GM18507 (cell line): ENCODE data around the gene C1orf159.
"Not testable (repeated sequence)": the region's sequence is repeated elsewhere in the genome, so short reads cannot be mapped to it uniquely, and the experiment has no call there.

Experiments used
- DNase-seq: peaks from one replicate; pipeline ENCODE4 v3.0.0; 2011; ENCODE audit warnings: low read depth; ENCODE audit not compliant: insufficient read length; ENCODE audit errors: extremely low spot score
- FAIRE-seq: peaks from 2 replicates; lab custom pipeline; 2011; peaks lifted over from hg19 to GRCh38; lab: Jason Lieb, UNC

Gene C1orf159

GRCh38 chr1:1099506-1100183 is 16.2 kb downstream of the C1orf159 start:
- FAIRE-seq (no peak), DNase-seq (no peak)

GRCh38 chr1:1098681-1099421 is 17.0 kb downstream of the C1orf159 start:
- FAIRE-seq = peak; percentile 70

DNA sequence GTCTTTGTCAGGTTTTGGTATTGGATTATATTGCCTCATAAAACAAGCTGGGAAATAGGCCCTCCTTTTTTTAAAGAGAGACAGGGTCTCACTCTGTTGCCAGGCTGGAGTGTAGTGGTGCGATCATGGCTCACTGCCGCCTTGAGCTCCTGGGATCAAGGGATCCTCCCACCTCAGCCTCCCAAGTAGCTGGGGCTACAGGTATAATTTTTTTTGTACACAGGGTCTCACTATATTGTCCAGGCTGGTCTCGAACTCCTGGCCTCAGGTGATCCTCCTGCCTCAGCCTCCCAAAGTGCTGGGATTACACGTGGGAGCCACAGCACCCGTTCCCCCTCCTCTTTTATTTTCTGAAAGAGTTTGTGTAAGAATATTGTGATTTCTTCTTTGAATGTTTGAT is 19.8 kb downstream of the C1orf159 start:
- FAIRE-seq, DNase-seq: not testable (repeated sequence)

More at GRCh38 chr1:1098681-1099421, 17.0 kb downstream of the C1orf159 start:
- DNase-seq = no peak

- FAIRE-seq (no peak), DNase-seq (no peak)
Measured at GRCh38 chr1:1094981-1095380, 20.9 kb downstream of the C1orf159 start.

- FAIRE-seq (no peak), DNase-seq (no peak)
Measured at GRCh38 chr1:1093610-1093943, 22.3 kb downstream of the C1orf159 start.

GRCh38 chr1:1092894-1093609 is 22.8 kb downstream of the C1orf159 start:
- no peak for DNase-seq
- FAIRE-seq = no peak

DNA sequence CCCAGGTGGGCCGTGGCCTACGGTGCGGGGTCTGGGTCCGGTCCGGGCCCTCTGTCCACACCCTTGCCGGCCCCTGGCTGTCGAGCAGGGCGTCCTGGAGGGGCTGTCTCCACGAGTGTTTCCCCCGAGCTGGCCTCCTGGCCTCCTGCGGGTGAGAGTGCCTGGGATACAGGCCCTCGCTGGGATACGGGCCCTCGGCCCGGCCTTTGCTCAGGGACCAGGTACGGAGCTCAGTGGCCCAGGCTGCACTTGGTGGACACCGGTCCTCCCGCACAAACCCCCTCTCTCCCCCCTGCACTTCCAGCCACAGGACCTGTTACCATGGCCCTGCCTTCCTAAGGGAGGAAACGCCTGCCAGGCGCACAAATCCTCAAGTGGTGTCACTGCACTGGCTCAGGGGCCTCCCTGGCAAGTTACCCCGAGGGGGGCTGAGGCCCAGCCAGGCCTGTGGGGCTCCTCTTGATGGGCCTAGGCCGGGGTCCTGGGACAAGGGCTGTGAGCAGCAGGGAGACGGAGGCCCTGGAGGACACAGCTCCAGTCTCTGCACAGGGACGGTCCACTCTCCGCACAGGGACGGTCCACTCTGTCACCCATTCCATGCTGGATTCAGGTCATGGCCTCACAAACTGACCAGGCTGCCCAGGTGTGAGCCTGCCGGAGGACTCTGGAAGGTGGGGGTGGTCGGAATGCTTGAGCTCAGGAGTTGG is 23.6 kb downstream of the C1orf159 start:
- no peak for FAIRE-seq
- no peak for DNase-seq

GRCh38 chr1:1091344-1092148 is 24.3 kb downstream of the C1orf159 start:
- DNase-seq (no peak), FAIRE-seq (no peak)

DNA sequence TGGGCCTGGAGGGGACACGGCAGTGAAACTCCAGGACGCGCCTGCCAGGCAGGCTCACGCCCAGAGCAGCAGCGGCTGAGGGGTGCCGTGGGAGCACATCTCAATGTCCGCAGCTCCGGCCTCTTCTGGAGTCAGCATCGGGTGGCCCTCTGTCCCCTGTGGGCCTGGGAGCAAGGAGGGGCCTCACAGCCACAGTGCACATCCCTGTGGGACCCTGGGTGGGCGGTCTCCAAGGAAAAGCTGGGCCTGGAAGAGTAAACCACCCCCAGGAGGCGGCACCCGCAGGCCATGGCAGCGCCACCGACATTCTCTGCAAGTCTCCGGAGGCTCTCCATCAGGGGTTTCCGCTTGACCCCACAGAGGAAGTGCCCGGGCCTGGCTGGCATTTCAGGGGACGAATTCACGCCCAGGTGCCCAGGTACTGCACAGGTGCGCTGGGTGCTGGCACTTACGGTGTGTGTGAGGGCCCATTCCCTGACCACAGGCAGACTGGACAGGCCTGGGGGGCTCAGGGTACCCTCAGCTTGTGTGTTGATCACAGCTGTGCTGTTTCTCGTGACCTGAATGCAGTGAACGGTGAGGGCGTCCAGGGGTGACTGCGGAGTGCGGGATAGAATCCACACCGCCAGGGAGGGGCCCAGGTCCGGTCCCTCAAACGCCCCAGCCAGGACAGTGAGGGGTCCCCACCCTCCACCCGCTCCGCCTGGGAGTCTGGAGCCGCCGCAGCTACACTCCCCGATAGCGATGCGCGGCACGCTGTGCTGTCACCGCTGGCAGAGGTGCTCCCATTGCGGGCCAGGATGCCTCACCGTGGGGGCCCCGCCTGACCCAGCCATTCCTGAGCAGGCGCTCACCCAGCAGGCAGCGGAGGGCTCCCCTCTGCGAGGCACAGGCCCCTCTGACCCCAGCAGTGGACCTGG is 25.2 kb downstream of the C1orf159 start:
- FAIRE-seq = no peak

DNA sequence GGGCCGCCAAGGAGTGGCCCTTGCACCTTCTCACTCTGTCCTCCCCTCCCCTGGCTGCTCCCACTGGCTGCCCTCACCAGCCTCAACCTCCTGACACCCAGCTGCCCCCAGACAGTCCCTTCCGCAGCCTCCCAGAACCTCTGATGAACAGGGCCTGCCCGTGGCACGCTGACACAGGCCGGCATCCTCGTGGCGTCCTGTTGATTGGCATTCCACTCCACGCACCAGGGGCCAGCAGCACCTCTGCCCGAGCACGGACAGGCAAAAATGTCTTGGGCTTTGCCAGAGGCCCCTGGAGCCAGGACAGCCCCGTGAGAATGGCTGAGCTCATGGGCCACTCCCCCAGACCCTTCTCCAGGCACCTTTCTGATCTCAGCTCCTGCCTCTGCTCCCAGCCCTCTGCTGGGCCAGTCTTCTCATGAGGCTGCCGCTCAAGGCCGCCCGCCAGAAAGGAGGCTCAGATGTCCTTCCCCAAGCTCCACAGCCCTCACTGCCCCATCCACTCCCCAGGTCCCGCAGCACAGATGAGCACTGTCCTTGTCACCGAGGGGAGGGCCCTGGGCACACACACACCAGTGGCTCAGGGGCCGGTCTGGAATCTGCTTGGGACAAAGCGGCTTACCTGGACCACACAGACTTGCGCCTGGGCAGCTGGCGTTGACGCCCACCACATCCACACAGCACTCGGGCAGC is 26.0 kb downstream of the C1orf159 start:
- DNase-seq (no peak), FAIRE-seq (no peak)

More for the DNA sequence above, 25.2 kb downstream of the C1orf159 start:
- DNase-seq = no peak

DNA sequence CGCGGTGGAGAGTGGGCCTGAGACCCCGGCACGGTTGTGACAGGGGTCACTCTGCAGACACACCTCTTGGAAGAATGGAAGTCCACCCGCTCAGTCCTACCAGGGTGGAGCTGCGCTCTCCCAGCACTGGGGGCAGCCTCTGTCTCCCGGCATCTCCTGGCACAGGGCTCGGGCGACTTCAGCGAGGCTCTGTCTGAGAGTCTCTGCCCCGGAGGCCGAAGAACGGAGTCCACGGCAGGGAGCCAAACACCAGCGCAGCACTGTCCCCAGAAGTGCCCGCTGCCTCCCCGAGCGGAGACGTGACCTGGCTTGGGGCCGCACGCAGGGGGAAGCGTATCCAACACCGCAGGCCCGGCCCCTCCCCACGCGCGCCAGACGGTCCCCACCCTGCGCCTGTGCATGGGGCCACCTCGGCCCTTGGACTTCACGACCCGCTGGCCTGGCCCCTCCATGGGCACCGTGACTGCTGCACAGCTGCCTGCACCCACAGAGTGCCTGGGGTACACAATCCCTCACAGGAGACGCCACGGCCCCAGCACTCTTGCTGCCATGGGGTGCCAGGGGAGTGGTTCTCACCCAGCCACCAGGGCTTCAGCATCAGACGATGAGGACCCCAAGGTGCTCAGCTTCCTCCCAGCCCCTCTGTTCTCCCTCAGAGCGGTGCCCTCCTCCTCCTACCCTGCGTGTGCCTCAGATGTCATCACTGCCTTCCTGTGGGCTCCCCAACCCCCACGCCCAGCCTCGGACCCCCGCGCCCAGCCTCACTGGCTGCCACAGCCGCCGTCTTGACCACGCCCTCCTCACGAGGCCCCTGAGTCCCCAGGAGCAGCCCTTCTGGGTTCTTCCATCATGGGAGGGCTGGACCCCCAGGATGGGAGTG is 26.8 kb downstream of the C1orf159 start:
- no peak for FAIRE-seq

GRCh38 chr1:1088029-1088800 is 27.7 kb downstream of the C1orf159 start:
- no peak for DNase-seq
- no peak for FAIRE-seq

More for the DNA sequence above, 26.8 kb downstream of the C1orf159 start:
- DNase-seq = no peak

DNA sequence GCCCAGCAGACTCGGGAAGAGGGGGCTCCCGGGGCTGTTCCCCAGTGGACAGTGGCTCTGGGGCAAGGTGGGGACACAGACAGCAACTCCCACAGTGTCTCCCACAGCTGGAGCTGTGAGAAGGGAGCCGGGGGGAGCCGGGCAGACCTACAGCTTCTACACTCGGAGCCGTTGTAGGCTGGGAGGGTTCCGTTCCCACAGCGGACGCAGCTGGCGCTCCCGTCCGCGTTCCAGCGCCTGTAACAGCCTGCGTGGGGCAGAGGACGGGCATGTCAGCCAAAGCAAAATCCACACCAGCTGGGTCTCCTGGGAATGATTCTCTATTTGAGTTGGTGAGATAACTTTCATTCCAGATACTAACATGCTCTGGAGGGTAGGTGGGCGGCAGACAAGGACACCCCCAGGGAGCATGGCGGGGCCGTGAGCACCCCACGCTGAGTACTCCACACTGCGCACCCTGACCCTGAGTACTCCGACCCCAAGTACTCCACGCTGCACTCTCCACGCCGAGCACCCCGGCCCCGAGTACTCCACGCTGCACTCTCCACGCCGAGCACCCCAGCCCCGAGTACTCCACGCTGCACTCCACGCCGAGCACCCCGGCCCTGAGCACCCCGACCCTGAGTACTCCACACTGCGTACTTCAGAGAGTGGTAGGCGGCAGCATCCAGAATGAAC is 28.4 kb downstream of the C1orf159 start:
- DNase-seq (no peak), FAIRE-seq (no peak)

GRCh38 chr1:1086911-1087341 is 29.0 kb downstream of the C1orf159 start:
- FAIRE-seq (no peak), DNase-seq (no peak)
